Urothelium cell line (cell line): ENCODE results near the gene RAD50.
"Not testable (repeated sequence)": the region's sequence is repeated elsewhere in the genome, so short reads cannot be mapped to it uniquely, and the experiment has no call there.

ENCODE experiments used
- DNase-seq: peaks from one replicate; pipeline ENCODE4 v3.0.0; 2011; ENCODE audit warnings: low spot score, mixed read lengths
- FAIRE-seq: peaks from 2 replicates; lab custom pipeline; 2011; peaks lifted over from hg19 to GRCh38; lab: Jason Lieb, UNC

The RAD50 gene

GRCh38 chr5:132691755-132692631, 135.2 kb downstream of the RAD50 start:
- not testable (repeated sequence) for DNase-seq, FAIRE-seq

GRCh38 chr5:132692632-132692967, 135.8 kb downstream of the RAD50 start:
- no peak for FAIRE-seq
- no peak for DNase-seq
